Right ventricle myocardium inferior (tissue), 1 donor: Measurements from ENCODE around the gene POLK. TPM values are rescaled to one million over a fixed set of nuclear protein-coding genes. Genes with fewer than 3 reads are reported as not detected.

Source experiments
- ATAC-seq: fragments of 200-7000 bp; cut with Tn5 transposase; one replicate; pipeline ENCODE4 v1.9.1; 2020; ENCODE audit warnings: mild to moderate bottlenecking, moderate library complexity
- DNase-seq: peaks from one replicate; pipeline ENCODE4 v3.0.0; 2021; ENCODE audit errors: missing footprints
- intact Hi-C: fragments of 100-400 bp; cut with DNase I; formaldehyde crosslinking; loops from one replicate; pipeline ENCODE4 v1.11.0; 2022
- total RNA-seq: library from RNA; stranded (reverse); fragmentation: NEBNext Ultra II Directional; extraction: Animal tissue kit (Norgen Biotek cat#: 25700); gene quantifications from one replicate; pipeline ENCODE4 v1.2.1, GENCODE V29; 2021
- donor health status: DM: no; HTN: yes; CAD: no; lungs with severe emphysema.

The POLK gene
- total RNA-seq, 1 donor from 2014 or later: 20.1 TPM

- ATAC-seq (no peak), DNase-seq (no peak)
- intact Hi-C loops: no loop called here
Observed at GRCh38 chr5:75620184-75620959, 108.7 kb downstream of the POLK start.

- no peak for DNase-seq
- ATAC-seq: no peak
Observed at GRCh38 chr5:75622564-75622963, 110.9 kb downstream of the POLK start.

GRCh38 chr5:75623846-75624245 is 112.2 kb downstream of the POLK start:
- ATAC-seq (no peak), DNase-seq (no peak)
- intact Hi-C loops: no loop called here

More at GRCh38 chr5:75622564-75622963, 110.9 kb downstream of the POLK start:
- intact Hi-C loops: no loop called here

- DNase-seq (no peak), ATAC-seq (no peak)
- intact Hi-C loops: no loop called here
Observed at GRCh38 chr5:75626959-75627358, 115.3 kb downstream of the POLK start.

GRCh38 chr5:75627801-75628200 is 116.1 kb downstream of the POLK start:
- intact Hi-C loops: no loop called here
- no peak for DNase-seq
- ATAC-seq: no peak

- intact Hi-C loops: no loop called here
- DNase-seq (no peak), ATAC-seq (no peak)
Observed at GRCh38 chr5:75630875-75631274, 119.2 kb downstream of the POLK start.

GRCh38 chr5:75632321-75632720 is 120.6 kb downstream of the POLK start:
- DNase-seq (no peak), ATAC-seq (peak; percentile 79)
- intact Hi-C loops: no loop called here

- intact Hi-C loops: no loop called here
- ATAC-seq: no peak
Observed at GRCh38 chr5:75637949-75638348, 126.3 kb downstream of the POLK start.

GRCh38 chr5:75639535-75640311 is 128.0 kb downstream of the POLK start:
- ATAC-seq (no peak), DNase-seq (no peak)
- intact Hi-C loops: no loop called here

More at GRCh38 chr5:75637949-75638348, 126.3 kb downstream of the POLK start:
- DNase-seq: no peak

GRCh38 chr5:75640395-75640794 is 128.7 kb downstream of the POLK start:
- intact Hi-C loops: no loop called here
- no peak for ATAC-seq
- DNase-seq: no peak

GRCh38 chr5:75640826-75641225 is 129.1 kb downstream of the POLK start:
- ATAC-seq: no peak
- intact Hi-C loops: no loop called here
- no peak for DNase-seq

GRCh38 chr5:75648712-75649111 is 137.0 kb downstream of the POLK start:
- intact Hi-C loops: no loop called here
- ATAC-seq (no peak), DNase-seq (no peak)

Other genes with a start within 250 kb of the POLK start
- 9.6 TPM for gene HMGCR, start 174.7 kb upstream of the POLK start, total RNA-seq
- 26.0 TPM for gene CERT1, start 262 bp upstream of the POLK start, total RNA-seq
- gene ANKDD1B, start 99.6 kb downstream of the POLK start, total RNA-seq: 0.24 TPM
- gene POC5, start 205.5 kb downstream of the POLK start, total RNA-seq: 3.0 TPM